ENCODE measurements around the gene GREB1. TPM values are rescaled to one million over a fixed set of nuclear protein-coding genes. Genes with fewer than 3 reads are reported as not detected.
A peak's percentile ranks its signal among the peaks of the same experiment; 100 is the strongest.

Gene GREB1
- total and polyA plus RNA-seq, 2 of the 13 experiments (the other 11 are each of a cell fraction or from before 2014, with no cell fraction given) = 31.3 to 61.2 TPM

DNA sequence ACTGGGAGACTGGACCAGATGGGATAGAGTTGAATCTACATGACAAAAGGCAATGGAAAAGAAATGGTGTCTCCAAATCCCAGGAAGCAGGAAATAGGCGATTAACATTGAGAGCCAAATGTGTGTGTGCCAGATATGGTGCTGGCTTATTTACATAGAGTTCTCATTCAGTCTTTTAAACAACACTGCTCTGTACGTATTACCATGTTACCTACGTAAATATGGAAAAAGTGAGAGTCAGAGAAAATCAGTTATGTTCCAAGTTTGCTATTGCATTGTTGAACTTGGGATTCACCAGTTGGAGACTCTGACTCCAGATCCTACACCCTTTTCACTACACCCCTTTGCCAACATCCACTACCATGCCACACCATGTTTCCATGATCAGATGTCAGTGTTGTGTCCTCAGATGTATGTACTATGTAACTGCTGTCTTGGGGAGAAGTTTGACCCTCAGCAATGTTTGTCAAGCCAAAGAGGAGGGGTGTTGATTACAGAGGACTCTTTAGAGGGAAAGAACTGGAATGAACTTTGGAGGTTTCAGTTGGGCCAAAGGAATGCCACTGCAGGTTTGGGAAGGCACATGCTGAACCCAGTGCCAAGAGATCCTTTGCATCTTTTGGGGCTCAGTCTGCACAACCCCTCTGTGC is 19.6 kb upstream of the GREB1 start (continued):
- TF ChIP-seq ZFP37 (CRISPR knock-in tag; IDR thresholded peaks at IDR 0.05; ENCODE audit: borderline replicate concordance) (no peak), ZNF331 (CRISPR knock-in tag; IDR thresholded peaks at IDR 0.05) (peak; percentile 74), SIN3B (IDR thresholded peaks at IDR 0.05; ENCODE audit: low read length) (no peak), RXRB (CRISPR knock-in tag; IDR thresholded peaks at IDR 0.05; ENCODE audit: borderline replicate concordance) (peak; percentile 63; the same call in 1 of the 2 replicates), SOX6 (IDR thresholded peaks at IDR 0.05) (no peak), SOX6 (CRISPR knock-in tag; IDR thresholded peaks at IDR 0.05) (0 out of 2 replicates have a peak, but pooled peaks have one; percentile 26), FOXK2 (IDR thresholded peaks at IDR 0.05) (peak; percentile 29; the same call in 1 of the 2 replicates), ZNF775 (CRISPR knock-in tag; IDR thresholded peaks at IDR 0.05; ENCODE audit: borderline replicate concordance) (peak; percentile 96), ZNF607 (CRISPR knock-in tag; IDR thresholded peaks at IDR 0.05; ENCODE audit: borderline replicate concordance) (no peak), NR2F1 (CRISPR knock-in tag; IDR thresholded peaks at IDR 0.05) (0 out of 4 replicates have a peak, but pooled peaks of 1 of the 2 experiments have one; percentile 17), NFIB (CRISPR knock-in tag; IDR thresholded peaks at IDR 0.05; ENCODE audit: borderline replicate concordance) (no peak), NR2F6 (IDR thresholded peaks at IDR 0.05) (no peak), NR2F6 (CRISPR knock-in tag; IDR thresholded peaks at IDR 0.05) (peak; percentile 9; the same call in 1 of the 2 replicates), ZNF510 (CRISPR knock-in tag; IDR thresholded peaks at IDR 0.05; ENCODE audit: low read depth) (no peak), HOXA9 (CRISPR knock-in tag; IDR thresholded peaks at IDR 0.05; ENCODE audit: borderline replicate concordance) (no peak), HMGA1 (CRISPR knock-in tag; conservative IDR thresholded peaks at IDR 0.05) (no peak), RBAK (CRISPR knock-in tag; IDR thresholded peaks at IDR 0.05) (no peak), ZNF546 (CRISPR knock-in tag; conservative IDR thresholded peaks at IDR 0.05) (no peak), ZNF552 (CRISPR knock-in tag; IDR thresholded peaks at IDR 0.05; ENCODE audit: borderline replicate concordance) (no peak), KMT2B (CRISPR knock-in tag; IDR thresholded peaks at IDR 0.05) (no peak), ZNF432 (CRISPR knock-in tag; IDR thresholded peaks at IDR 0.05; ENCODE audit: borderline replicate concordance) (no peak), CEBPB (IDR thresholded peaks at IDR 0.05; ENCODE audit: borderline replicate concordance, low read depth, low read length) (no peak), HDAC6 (IDR thresholded peaks at IDR 0.05; ENCODE audit: low read depth, low read length) (no peak), MZF1 (CRISPR knock-in tag; IDR thresholded peaks at IDR 0.05; ENCODE audit: borderline replicate concordance) (no peak), ZFP36 (IDR thresholded peaks at IDR 0.05; ENCODE audit: borderline replicate concordance, low read depth, low read length, partially characterized antibody) (no peak)
- TF ChIP-seq, protein P1, sequence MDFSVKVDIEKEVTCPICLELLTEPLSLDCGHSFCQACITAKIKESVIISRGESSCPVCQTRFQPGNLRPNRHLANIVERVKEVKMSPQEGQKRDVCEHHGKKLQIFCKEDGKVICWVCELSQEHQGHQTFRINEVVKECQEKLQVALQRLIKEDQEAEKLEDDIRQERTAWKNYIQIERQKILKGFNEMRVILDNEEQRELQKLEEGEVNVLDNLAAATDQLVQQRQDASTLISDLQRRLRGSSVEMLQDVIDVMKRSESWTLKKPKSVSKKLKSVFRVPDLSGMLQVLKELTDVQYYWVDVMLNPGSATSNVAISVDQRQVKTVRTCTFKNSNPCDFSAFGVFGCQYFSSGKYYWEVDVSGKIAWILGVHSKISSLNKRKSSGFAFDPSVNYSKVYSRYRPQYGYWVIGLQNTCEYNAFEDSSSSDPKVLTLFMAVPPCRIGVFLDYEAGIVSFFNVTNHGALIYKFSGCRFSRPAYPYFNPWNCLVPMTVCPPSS (IDR thresholded peaks at IDR 0.05) = no peak
- TF ChIP-seq, protein P2, sequence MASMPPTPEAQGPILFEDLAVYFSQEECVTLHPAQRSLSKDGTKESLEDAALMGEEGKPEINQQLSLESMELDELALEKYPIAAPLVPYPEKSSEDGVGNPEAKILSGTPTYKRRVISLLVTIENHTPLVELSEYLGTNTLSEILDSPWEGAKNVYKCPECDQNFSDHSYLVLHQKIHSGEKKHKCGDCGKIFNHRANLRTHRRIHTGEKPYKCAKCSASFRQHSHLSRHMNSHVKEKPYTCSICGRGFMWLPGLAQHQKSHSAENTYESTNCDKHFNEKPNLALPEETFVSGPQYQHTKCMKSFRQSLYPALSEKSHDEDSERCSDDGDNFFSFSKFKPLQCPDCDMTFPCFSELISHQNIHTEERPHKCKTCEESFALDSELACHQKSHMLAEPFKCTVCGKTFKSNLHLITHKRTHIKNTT (CRISPR knock-in tag; IDR thresholded peaks at IDR 0.05) = no peak
- TF ChIP-seq, protein P3, sequence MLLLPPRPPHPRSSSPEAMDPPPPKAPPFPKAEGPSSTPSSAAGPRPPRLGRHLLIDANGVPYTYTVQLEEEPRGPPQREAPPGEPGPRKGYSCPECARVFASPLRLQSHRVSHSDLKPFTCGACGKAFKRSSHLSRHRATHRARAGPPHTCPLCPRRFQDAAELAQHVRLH (CRISPR knock-in tag; IDR thresholded peaks at IDR 0.05; ENCODE audit: borderline replicate concordance, low read depth) = no peak
- TF ChIP-seq, protein P4, sequence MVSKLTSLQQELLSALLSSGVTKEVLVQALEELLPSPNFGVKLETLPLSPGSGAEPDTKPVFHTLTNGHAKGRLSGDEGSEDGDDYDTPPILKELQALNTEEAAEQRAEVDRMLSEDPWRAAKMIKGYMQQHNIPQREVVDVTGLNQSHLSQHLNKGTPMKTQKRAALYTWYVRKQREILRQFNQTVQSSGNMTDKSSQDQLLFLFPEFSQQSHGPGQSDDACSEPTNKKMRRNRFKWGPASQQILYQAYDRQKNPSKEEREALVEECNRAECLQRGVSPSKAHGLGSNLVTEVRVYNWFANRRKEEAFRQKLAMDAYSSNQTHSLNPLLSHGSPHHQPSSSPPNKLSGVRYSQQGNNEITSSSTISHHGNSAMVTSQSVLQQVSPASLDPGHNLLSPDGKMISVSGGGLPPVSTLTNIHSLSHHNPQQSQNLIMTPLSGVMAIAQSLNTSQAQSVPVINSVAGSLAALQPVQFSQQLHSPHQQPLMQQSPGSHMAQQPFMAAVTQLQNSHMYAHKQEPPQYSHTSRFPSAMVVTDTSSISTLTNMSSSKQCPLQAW (CRISPR knock-in tag; IDR thresholded peaks at IDR 0.05) = no peak

Data from HepG2 (cell line).